ENCODE data around the gene TMEM214. TPM values are rescaled to one million over a fixed set of nuclear protein-coding genes. Genes with fewer than 3 reads are reported as not detected.

The TMEM214 gene
- total RNA-seq, 2 experiments from 2014 or later: 38.3 to 41.3 TPM

DNA sequence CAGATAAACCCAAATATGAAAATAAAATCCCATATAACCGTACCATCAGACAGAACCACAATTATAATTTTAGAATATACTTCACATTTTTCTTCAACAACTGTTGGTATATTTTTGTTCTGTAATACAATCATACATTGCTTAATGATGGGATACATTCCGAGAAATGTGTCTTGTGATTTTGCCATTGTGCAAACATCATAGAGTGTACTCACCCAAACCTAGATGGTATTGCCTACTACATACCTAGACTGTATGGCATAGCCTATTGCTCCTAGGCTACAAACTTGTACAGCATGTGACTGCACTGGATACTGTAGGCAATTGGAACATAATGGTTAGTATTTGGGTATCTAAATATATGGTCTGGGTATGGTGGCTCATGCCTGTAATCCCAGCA, 31.8 kb upstream of the TMEM214 start:
- intact Hi-C loops (cut with micrococcal nuclease): no loop called here
- CTCF ChIA-PET: no interaction called here
- Mint-ChIP-seq H3K9me3 (no peaks in the 10 kb centered on the region), H3K4me1 (ENCODE audit: low read depth) (no peaks in the 10 kb centered on the region), H3K27me3 (ENCODE audit: low read depth) (no peaks in the 10 kb centered on the region), H3K27ac (no peak overlapping the region), H3K4me3 (no peak overlapping the region), H3K36me3 (ENCODE audit: low read depth) (no peaks in the 10 kb centered on the region)
- no peak for DNase-seq

DNA sequence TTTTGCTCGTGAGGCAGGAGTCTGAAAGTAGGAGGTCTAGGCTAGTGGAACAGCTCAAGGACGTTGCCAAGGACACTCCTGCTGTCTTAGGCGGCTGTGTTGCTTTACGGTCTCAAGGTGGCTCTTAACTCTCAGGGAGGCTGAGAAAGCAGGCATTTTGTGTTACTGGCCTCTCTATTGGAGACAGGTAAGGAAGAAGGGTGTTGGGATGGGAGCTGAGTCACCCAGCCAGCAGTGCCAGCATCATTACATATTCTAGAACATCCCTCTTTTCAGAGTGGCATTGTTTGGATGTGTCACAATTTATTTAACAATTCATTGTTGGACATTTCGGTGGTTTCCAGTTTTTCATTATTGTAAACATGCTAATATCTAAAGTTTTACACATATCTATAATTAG, 30.8 kb upstream of the TMEM214 start:
- no peak overlapping the region for H3K4me3 Mint-ChIP-seq
- intact Hi-C loops (cut with micrococcal nuclease): no loop called here
- H3K9me3 Mint-ChIP-seq: no peaks in the 10 kb centered on the region
- no peaks in the 10 kb centered on the region for H3K36me3 Mint-ChIP-seq (ENCODE audit: low read depth)
- CTCF ChIA-PET: no interaction called here
- no peaks in the 10 kb centered on the region for H3K4me1 Mint-ChIP-seq (ENCODE audit: low read depth)
- no peak for DNase-seq
- no peak overlapping the region for H3K27ac Mint-ChIP-seq
- H3K27me3 Mint-ChIP-seq (ENCODE audit: low read depth): no peaks in the 10 kb centered on the region

DNA sequence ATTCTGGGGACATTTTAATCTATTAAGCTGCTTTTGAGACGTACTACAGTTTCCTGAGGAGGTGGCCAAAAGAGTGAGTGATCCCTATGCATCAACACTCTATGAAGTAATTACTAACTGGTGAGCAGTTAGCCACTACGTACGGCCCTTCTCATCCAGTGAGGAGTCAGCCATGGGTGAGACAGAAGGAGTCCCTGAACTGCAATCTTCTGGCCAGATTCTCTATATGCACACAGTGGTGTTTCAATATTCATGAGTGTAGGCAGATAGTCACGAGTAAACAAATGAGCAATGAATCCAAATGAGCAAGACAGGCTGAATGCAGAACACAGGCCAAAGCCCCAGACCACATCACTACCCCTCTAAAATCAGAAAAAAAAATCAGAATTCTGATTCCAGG, 29.8 kb upstream of the TMEM214 start:
- DNase-seq: no peak
- intact Hi-C loops (cut with micrococcal nuclease): no loop called here
- CTCF ChIA-PET: interaction anchor here (0.6 to 1.5 kb wide), 3 partner anchors 157 to 276 kb away, joined by 3 to 4 read pairs (median 3); no protein-coding TSS in a partner anchor
- Mint-ChIP-seq H3K36me3 (ENCODE audit: low read depth) (no peaks in the 10 kb centered on the region), H3K4me3 (no peak overlapping the region), H3K4me1 (ENCODE audit: low read depth) (no peaks in the 10 kb centered on the region), H3K27me3 (ENCODE audit: low read depth) (no peaks in the 10 kb centered on the region), H3K9me3 (no peaks in the 10 kb centered on the region), H3K27ac (no peak overlapping the region)

DNA sequence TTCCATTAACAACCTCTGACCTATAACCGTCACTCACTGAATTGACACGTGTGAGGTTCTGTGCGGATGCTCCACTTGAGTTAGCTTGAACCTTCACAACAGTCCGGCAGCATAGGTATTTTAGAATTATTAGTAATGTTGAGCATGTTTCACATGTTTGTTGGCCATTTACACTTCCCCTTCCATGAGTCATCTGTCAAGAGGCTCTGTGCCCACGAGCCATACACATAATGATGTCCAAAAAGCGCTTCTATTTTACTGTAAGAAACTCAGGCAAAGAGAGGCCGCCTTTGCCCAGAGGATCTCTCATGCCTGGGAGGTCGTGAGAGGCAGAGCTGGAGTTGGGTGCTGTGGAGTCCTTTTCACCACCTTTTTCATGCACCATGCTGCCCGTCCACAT, 28.9 kb upstream of the TMEM214 start:
- H3K4me1 Mint-ChIP-seq (ENCODE audit: low read depth): no peaks in the 10 kb centered on the region
- CTCF ChIA-PET: interaction anchor here (1.5 to 2.1 kb wide), 2 partner anchors 13 to 158 kb away, joined by 3 to 8 read pairs; no protein-coding TSS in a partner anchor
- intact Hi-C loops (cut with micrococcal nuclease): no loop called here
- no peaks in the 10 kb centered on the region for H3K27me3 Mint-ChIP-seq (ENCODE audit: low read depth)
- H3K4me3 Mint-ChIP-seq: no peak overlapping the region
- no peaks in the 10 kb centered on the region for H3K9me3 Mint-ChIP-seq
- DNase-seq: no peak
- no peak overlapping the region for H3K27ac Mint-ChIP-seq
- no peaks in the 10 kb centered on the region for H3K36me3 Mint-ChIP-seq (ENCODE audit: low read depth)

DNA sequence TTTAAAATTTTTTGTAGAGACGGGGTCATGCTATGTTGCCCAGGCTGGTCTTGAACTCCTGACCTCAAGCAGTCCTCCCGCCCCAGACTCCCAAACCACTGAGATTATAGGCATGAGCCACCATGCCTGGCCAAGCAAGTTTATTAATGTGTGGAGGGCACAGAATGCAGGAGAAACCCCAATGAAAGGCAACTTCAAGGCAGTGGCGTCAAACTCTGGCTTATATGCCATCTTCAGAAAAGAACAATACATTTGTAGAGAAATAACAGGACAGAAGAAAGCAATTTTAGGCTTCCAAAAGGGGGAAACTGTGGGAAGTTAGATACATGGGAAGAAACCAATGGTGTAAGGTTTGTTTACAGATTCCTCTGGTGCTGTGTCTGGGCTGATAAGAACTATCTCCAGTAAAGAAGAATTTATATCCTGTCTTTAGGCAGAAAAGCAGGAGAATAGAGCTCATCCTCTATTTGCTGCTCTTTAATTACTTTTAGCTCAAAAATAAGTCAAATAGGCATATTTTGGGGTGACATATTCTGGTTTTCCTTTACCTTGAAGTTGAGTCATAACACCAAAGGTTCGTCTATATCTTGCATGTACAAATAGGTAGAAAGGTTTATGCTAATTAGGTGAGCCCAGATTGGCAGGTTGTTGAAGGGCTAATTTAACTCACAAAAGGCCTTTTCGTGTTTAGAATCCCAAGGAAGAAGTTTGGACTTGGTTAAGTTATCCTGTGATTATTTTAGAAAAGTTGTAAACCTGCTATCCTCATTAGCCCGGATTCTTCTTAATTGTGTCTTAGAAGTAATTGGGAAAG, 26.0 kb upstream of the TMEM214 start:
- H3K4me1 Mint-ChIP-seq (ENCODE audit: low read depth): peaks cover 2% of the 10 kb centered on the region
- no peaks in the 10 kb centered on the region for H3K27me3 Mint-ChIP-seq (ENCODE audit: low read depth)

DNA sequence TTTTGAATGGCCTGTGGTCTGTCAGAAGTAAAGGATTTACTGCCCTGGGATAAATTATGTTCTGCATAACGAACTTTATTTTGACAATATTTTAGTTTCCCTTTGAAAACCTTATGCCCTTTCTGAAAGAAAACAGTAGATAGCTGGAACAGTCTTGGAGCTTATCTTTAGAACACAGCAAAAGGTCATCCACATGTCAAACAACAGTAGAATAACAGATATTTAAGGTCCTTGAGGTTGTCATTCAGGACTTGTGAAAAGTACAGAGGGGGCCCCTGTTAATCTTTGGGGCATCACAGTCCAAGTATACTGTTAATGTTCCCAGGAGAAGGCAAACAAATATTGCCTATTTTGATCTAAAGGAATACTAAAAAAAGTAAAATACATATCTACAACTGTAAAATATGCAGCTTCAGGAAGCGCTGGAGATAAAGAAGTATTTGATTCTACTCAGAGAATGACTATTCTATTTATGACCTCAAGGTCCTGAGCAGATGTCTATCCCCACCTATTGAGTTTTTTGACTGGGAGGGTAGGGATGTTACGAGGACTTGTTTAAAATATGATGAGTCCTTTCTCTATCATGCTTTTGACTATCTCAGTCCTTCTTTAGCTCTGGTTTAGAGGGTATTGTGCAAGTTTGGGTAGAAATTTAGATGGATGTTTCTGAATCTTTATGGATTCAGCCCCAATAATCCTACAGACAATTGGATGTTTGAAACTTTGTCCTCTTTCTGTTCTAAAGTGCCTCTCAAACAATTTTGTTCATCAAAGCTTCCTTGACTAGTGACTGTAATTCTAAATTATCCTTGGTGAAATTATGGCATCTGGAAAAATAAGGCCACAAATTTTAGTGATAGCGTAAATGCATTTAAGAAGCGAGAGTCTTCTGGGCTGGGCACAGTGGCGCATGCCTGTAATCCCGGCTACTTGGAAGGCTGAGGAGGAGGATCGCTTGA, 25.1 kb upstream of the TMEM214 start:
- intact Hi-C loops (cut with micrococcal nuclease): no loop called here
- Mint-ChIP-seq H3K27me3 (ENCODE audit: low read depth) (no peaks in the 10 kb centered on the region), H3K9me3 (no peaks in the 10 kb centered on the region), H3K4me1 (ENCODE audit: low read depth) (peaks cover 2% of the 10 kb centered on the region), H3K36me3 (ENCODE audit: low read depth) (no peaks in the 10 kb centered on the region), H3K4me3 (no peak overlapping the region), H3K27ac (no peak overlapping the region)
- DNase-seq: no peak
- CTCF ChIA-PET: interaction anchor here (3.4 kb wide), 1 partner anchor 9 kb away, joined by 13 read pairs; no protein-coding TSS in a partner anchor

More for the DNA sequence above, 26.0 kb upstream of the TMEM214 start:
- Mint-ChIP-seq H3K4me3 (no peak overlapping the region), H3K9me3 (no peaks in the 10 kb centered on the region), H3K27ac (no peak overlapping the region), H3K36me3 (ENCODE audit: low read depth) (no peaks in the 10 kb centered on the region)
- intact Hi-C loops (cut with micrococcal nuclease): no loop called here
- CTCF ChIA-PET: interaction anchor here (1.1 to 3.4 kb wide), 2 partner anchors 10 to 47 kb away, joined by 4 to 13 read pairs; no protein-coding TSS in a partner anchor
- no peak for DNase-seq

DNA sequence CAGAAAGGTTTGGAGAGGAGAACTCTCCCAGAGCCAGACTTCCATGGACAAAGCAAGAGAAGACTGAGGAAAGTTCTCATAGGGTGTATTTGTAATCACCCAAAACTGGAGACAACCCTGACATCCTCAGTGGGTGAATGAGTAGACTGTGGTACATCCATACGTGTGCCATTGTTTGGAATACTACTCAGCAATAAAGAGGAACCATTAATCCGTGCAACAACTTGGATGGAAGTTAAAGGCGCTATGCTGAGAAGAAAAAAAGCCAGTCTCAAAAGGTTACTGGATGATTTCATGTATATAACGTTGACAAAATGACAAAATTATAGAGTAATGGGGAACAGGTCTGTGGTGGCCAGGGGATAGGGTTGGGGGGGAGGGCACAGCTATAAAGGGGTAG, 24.1 kb upstream of the TMEM214 start:
- no peak for DNase-seq
- H3K36me3 Mint-ChIP-seq (ENCODE audit: low read depth): no peaks in the 10 kb centered on the region
- no peaks in the 10 kb centered on the region for H3K9me3 Mint-ChIP-seq
- H3K4me3 Mint-ChIP-seq: no peak overlapping the region
- H3K4me1 Mint-ChIP-seq (ENCODE audit: low read depth): peaks cover 2% of the 10 kb centered on the region
- CTCF ChIA-PET: interaction anchor here (3.4 kb wide), 1 partner anchor 8 kb away, joined by 13 read pairs; no protein-coding TSS in a partner anchor
- H3K27ac Mint-ChIP-seq: no peak overlapping the region
- intact Hi-C loops (cut with micrococcal nuclease): no loop called here
- H3K27me3 Mint-ChIP-seq (ENCODE audit: low read depth): no peaks in the 10 kb centered on the region

DNA sequence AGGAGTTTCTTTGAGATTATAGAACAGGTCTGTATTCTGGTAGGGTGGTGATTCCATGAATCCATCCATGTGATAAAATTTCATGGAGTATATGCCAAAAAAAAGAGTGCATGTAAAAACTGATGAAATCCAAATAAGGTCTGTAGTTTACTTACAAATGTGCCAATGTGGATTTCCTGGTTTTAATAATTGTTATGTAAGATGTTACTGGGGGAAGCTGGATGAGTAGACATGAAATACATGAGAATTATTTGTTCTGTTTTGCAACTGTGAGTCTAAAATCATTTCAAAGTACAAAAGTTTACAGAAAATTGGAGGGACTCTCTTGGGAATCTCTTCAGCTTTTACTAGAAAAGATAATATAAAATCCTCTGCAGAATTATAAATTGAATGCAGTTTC, 23.7 kb upstream of the TMEM214 start:
- H3K27ac Mint-ChIP-seq: no peak overlapping the region
- no peak for DNase-seq
- intact Hi-C loops (cut with micrococcal nuclease): no loop called here
- no peak overlapping the region for H3K4me3 Mint-ChIP-seq
- CTCF ChIA-PET: interaction anchor here (0.7 to 3.4 kb wide), 2 partner anchors 8 to 158 kb away, joined by 3 to 13 read pairs; no protein-coding TSS in a partner anchor
- H3K27me3 Mint-ChIP-seq (ENCODE audit: low read depth): no peaks in the 10 kb centered on the region
- peaks cover 2% of the 10 kb centered on the region for H3K4me1 Mint-ChIP-seq (ENCODE audit: low read depth)
- no peaks in the 10 kb centered on the region for H3K9me3 Mint-ChIP-seq
- H3K36me3 Mint-ChIP-seq (ENCODE audit: low read depth): no peaks in the 10 kb centered on the region

DNA sequence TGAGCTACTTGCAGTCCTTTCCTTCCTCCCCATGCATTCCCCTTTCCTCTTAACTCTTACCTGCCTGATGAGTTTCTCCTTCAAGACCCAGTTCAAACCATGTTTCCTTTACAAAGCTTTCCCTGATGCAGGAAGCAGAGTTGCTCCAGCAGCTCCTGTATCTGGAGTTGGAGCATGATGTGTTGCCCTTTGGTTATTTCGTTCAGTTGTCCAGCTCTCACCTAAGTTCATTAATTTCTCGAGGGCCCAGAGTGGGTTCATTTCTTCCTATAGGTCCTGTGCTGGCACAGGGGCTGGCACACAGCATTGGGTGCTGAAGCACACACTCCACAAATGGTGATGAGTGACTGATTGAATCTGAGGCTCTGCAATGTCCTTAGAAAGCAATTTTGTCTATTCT, 23.0 kb upstream of the TMEM214 start:
- Mint-ChIP-seq H3K9me3 (no peaks in the 10 kb centered on the region), H3K4me1 (ENCODE audit: low read depth) (peaks cover 2% of the 10 kb centered on the region), H3K4me3 (no peak overlapping the region), H3K27me3 (ENCODE audit: low read depth) (no peaks in the 10 kb centered on the region), H3K27ac (no peak overlapping the region), H3K36me3 (ENCODE audit: low read depth) (no peaks in the 10 kb centered on the region)
- CTCF ChIA-PET: interaction anchor here (0.7 kb wide), 1 partner anchor 159 kb away, joined by 3 read pairs; no protein-coding TSS in a partner anchor
- intact Hi-C loops (cut with micrococcal nuclease): no loop called here
- no peak for DNase-seq

DNA sequence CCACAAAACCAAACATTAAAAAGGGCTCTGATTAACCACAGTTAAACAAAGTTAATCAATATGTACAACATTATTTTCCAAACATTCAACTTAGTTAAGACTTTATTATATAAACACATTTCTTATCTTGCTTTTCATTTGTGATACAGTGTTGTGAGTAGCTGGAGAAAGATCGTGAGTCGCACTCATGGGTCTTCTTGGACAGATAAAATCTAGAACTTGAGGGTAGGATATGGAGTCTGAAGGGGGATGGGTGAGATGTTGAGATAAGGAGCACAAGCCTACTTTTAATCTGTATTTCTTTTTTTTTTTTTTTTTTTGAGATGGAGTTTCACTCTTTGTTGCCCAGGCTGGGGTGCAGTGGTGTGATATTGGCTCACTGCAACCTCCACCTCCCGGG, 22.6 kb upstream of the TMEM214 start:
- H3K4me3 Mint-ChIP-seq: no peak overlapping the region
- intact Hi-C loops (cut with micrococcal nuclease): no loop called here
- CTCF ChIA-PET: interaction anchor here (1.4 kb wide), 1 partner anchor 48 kb away, joined by 5 read pairs; no protein-coding TSS in a partner anchor

DNA sequence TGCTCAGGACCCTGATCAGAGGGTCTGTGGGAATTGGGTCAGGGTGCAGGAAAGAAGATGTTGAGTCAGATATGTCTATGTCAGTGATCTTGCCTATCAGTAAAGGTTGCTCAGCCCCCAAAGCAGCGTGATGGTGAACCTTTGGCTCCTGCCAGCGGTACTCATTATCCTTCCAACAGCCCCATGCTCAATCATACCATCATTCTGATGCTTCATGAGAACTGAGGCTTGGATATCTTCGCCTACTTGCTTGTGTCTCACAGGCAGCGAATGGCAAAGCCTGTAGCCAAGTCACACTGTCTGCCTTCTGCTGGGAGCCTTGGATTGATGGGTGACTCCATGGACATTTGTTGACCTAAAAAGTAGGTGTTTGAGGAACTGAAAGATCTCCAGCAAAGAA, 19.0 kb upstream of the TMEM214 start:
- H3K36me3 Mint-ChIP-seq (ENCODE audit: low read depth): no peaks in the 10 kb centered on the region
- no peak overlapping the region for H3K27ac Mint-ChIP-seq
- no peak overlapping the region for H3K4me3 Mint-ChIP-seq
- no peak for DNase-seq
- intact Hi-C loops (cut with micrococcal nuclease): no loop called here
- CTCF ChIA-PET: interaction anchor here (1.3 kb wide), 1 partner anchor 54 kb away, joined by 5 read pairs; no protein-coding TSS in a partner anchor
- no peaks in the 10 kb centered on the region for H3K9me3 Mint-ChIP-seq
- H3K27me3 Mint-ChIP-seq (ENCODE audit: low read depth): no peaks in the 10 kb centered on the region
- H3K4me1 Mint-ChIP-seq (ENCODE audit: low read depth): peaks cover 2% of the 10 kb centered on the region

More for the DNA sequence above, 22.6 kb upstream of the TMEM214 start:
- no peak for DNase-seq
- H3K9me3 Mint-ChIP-seq: no peaks in the 10 kb centered on the region
- no peaks in the 10 kb centered on the region for H3K27me3 Mint-ChIP-seq (ENCODE audit: low read depth)
- no peak overlapping the region for H3K27ac Mint-ChIP-seq
- no peaks in the 10 kb centered on the region for H3K36me3 Mint-ChIP-seq (ENCODE audit: low read depth)
- peaks cover 2% of the 10 kb centered on the region for H3K4me1 Mint-ChIP-seq (ENCODE audit: low read depth)
